Skeletal muscle satellite cell (primary cell): ENCODE measurements around the gene MECP2.
A peak's percentile ranks its signal among the peaks of the same experiment; 100 is the strongest.

Experiments
- H3K27me3 ChIP-seq: 2 replicates; pipeline ENCODE4 v1.7.0; 2013; ENCODE audit warnings: low read length; ENCODE audit not compliant: control insufficient read depth, insufficient read depth
- H3K36me3 ChIP-seq: 2 replicates; pipeline ENCODE4 v1.7.0; 2013; ENCODE audit warnings: mild to moderate bottlenecking, control low read depth, low read length; ENCODE audit not compliant: insufficient read depth
- H3K4me1 ChIP-seq: 2 replicates; pipeline ENCODE4 v1.7.0; 2013; ENCODE audit warnings: low read length; ENCODE audit not compliant: control insufficient read depth, insufficient read depth
- H3K4me2 ChIP-seq: 2 replicates; pipeline ENCODE4 v1.7.0; 2013; ENCODE audit warnings: mild to moderate bottlenecking, low read length
- H3K4me3 ChIP-seq: 2 replicates; pipeline ENCODE4 v1.7.0; 2013; ENCODE audit warnings: low read length
- H3K9ac ChIP-seq: 2 replicates; pipeline ENCODE4 v1.7.0; 2013; ENCODE audit warnings: mild to moderate bottlenecking, low read depth, low read length, moderate library complexity
- H3K9me3 ChIP-seq: replicated peaks from 2 replicates; pipeline ENCODE4 v1.7.0; 2013; ENCODE audit warnings: mild to moderate bottlenecking, control low read depth, low read length

Gene MECP2

GRCh38 chrX:154028502-154029184 is 68.9 kb downstream of the MECP2 start:
- H3K4me1 ChIP-seq = no peaks in the 10 kb centered on the region
- no peaks in the 10 kb centered on the region for H3K9me3 ChIP-seq
- H3K4me2 ChIP-seq = no peak overlapping the region
- no peak overlapping the region for H3K9ac ChIP-seq
- H3K27me3 ChIP-seq = no peaks in the 10 kb centered on the region
- no peak overlapping the region for H3K4me3 ChIP-seq
- peaks cover 17% of the 10 kb centered on the region for H3K36me3 ChIP-seq

GRCh38 chrX:154027986-154028385 is 69.5 kb downstream of the MECP2 start:
- no peaks in the 10 kb centered on the region for H3K4me1 ChIP-seq
- no peak overlapping the region for H3K4me2 ChIP-seq
- no peak overlapping the region for H3K9ac ChIP-seq
- no peaks in the 10 kb centered on the region for H3K9me3 ChIP-seq
- H3K4me3 ChIP-seq = no peak overlapping the region
- no peaks in the 10 kb centered on the region for H3K27me3 ChIP-seq
- peaks cover 17% of the 10 kb centered on the region for H3K36me3 ChIP-seq

- Histone ChIP-seq H3K9me3 (no peaks in the 10 kb centered on the region), H3K36me3 (peaks cover 17% of the 10 kb centered on the region), H3K4me2 (no peak overlapping the region), H3K9ac (no peak overlapping the region), H3K4me3 (no peak overlapping the region), H3K4me1 (peaks cover 1% of the 10 kb centered on the region), H3K27me3 (no peaks in the 10 kb centered on the region)
These were observed 70.5 kb downstream of the MECP2 start for GRCh38 chrX:154027022-154027402.

- peaks cover 12% of the 10 kb centered on the region for H3K36me3 ChIP-seq
- no peaks in the 10 kb centered on the region for H3K9me3 ChIP-seq
- H3K27me3 ChIP-seq = no peaks in the 10 kb centered on the region
- H3K4me3 ChIP-seq = no peak overlapping the region
- no peak overlapping the region for H3K9ac ChIP-seq
- peaks cover 7% of the 10 kb centered on the region for H3K4me1 ChIP-seq
- no peak overlapping the region for H3K4me2 ChIP-seq
These were observed 71.1 kb downstream of the MECP2 start for GRCh38 chrX:154026136-154027021.

- H3K27me3 ChIP-seq = no peaks in the 10 kb centered on the region
- H3K9ac ChIP-seq = no peak overlapping the region
- H3K36me3 ChIP-seq = peaks cover 5% of the 10 kb centered on the region
- H3K9me3 ChIP-seq = no peaks in the 10 kb centered on the region
- H3K4me2 ChIP-seq = no peak overlapping the region
- peaks cover 18% of the 10 kb centered on the region for H3K4me1 ChIP-seq
- no peak overlapping the region for H3K4me3 ChIP-seq
These were observed 72.3 kb downstream of the MECP2 start for GRCh38 chrX:154025230-154025629.

GRCh38 chrX:154024271-154024670 is 73.2 kb downstream of the MECP2 start:
- Histone ChIP-seq H3K4me1 (peaks cover 21% of the 10 kb centered on the region), H3K36me3 (peaks cover 5% of the 10 kb centered on the region), H3K27me3 (no peaks in the 10 kb centered on the region), H3K4me3 (no peak overlapping the region), H3K4me2 (no peak overlapping the region), H3K9ac (no peak overlapping the region), H3K9me3 (no peaks in the 10 kb centered on the region)

GRCh38 chrX:154023276-154024000 is 74.1 kb downstream of the MECP2 start:
- Histone ChIP-seq H3K36me3 (peaks cover 8% of the 10 kb centered on the region), H3K27me3 (no peaks in the 10 kb centered on the region), H3K4me2 (no peak overlapping the region), H3K4me1 (peaks cover 21% of the 10 kb centered on the region), H3K9ac (no peak overlapping the region), H3K9me3 (no peaks in the 10 kb centered on the region), H3K4me3 (no peak overlapping the region)

GRCh38 chrX:154022108-154022507 is 75.4 kb downstream of the MECP2 start:
- Histone ChIP-seq H3K4me1 (peaks cover 31% of the 10 kb centered on the region), H3K9ac (no peak overlapping the region), H3K27me3 (no peaks in the 10 kb centered on the region), H3K9me3 (no peaks in the 10 kb centered on the region), H3K4me2 (no peak overlapping the region), H3K4me3 (no peak overlapping the region), H3K36me3 (peaks cover 16% of the 10 kb centered on the region)

GRCh38 chrX:154021131-154021611 is 76.3 kb downstream of the MECP2 start:
- Histone ChIP-seq H3K9me3 (no peaks in the 10 kb centered on the region), H3K4me2 (peak overlapping the region; percentile 85), H3K4me1 (peaks cover 32% of the 10 kb centered on the region), H3K9ac (peak overlapping the region; percentile 90), H3K4me3 (peak overlapping the region; percentile 83), H3K36me3 (peaks cover 25% of the 10 kb centered on the region), H3K27me3 (no peaks in the 10 kb centered on the region)

- Histone ChIP-seq H3K36me3 (peaks cover 30% of the 10 kb centered on the region), H3K4me2 (peak overlapping the region; percentile 85), H3K4me1 (peaks cover 32% of the 10 kb centered on the region), H3K4me3 (peak overlapping the region; percentile 83), H3K9ac (peak overlapping the region; percentile 90), H3K27me3 (no peaks in the 10 kb centered on the region), H3K9me3 (no peaks in the 10 kb centered on the region)
These were observed 76.9 kb downstream of the MECP2 start for GRCh38 chrX:154020536-154021115.
